ENCODE measurements around the gene IFNL3.
"Not testable (repeated sequence)": the region's sequence is repeated elsewhere in the genome, so short reads cannot be mapped to it uniquely, and the experiment has no call there.

The IFNL3 gene

GRCh38 chr19:39244410-39245100 is at the start of gene IFNL3:
Gene IFNL3 (minus strand): TSS chr19:39245006. CDS start chr19:39244967, 39 bp downstream.
- DNase-seq (ENCODE audit: low spot score): not testable (repeated sequence)

- no peak for DNase-seq (ENCODE audit: low spot score)
Measured at GRCh38 chr19:39293394-39293793, 48.6 kb upstream of the IFNL3 start.

- DNase-seq (ENCODE audit: low spot score): no peak
Measured at GRCh38 chr19:39284032-39284431, 39.2 kb upstream of the IFNL3 start.

GRCh38 chr19:39282021-39282420 is 37.2 kb upstream of the IFNL3 start:
- DNase-seq (ENCODE audit: low spot score): no peak

- no peak for DNase-seq (ENCODE audit: low spot score)
Measured at GRCh38 chr19:39277598-39277997, 32.8 kb upstream of the IFNL3 start.

GRCh38 chr19:39276740-39277139 is 31.9 kb upstream of the IFNL3 start:
- no peak for DNase-seq (ENCODE audit: low spot score)

- DNase-seq (ENCODE audit: low spot score): no peak
Measured at GRCh38 chr19:39275578-39275977, 30.8 kb upstream of the IFNL3 start.

- DNase-seq (ENCODE audit: low spot score): not testable (repeated sequence)
Measured at GRCh38 chr19:39273859-39274258, 29.1 kb upstream of the IFNL3 start.

GRCh38 chr19:39270036-39270871 is 25.4 kb upstream of the IFNL3 start:
- no peak for DNase-seq (ENCODE audit: low spot score)

- DNase-seq (ENCODE audit: low spot score): not testable (repeated sequence)
Measured at GRCh38 chr19:39269369-39269768, 24.6 kb upstream of the IFNL3 start.

- not testable (repeated sequence) for DNase-seq (ENCODE audit: low spot score)
Measured at GRCh38 chr19:39268531-39269223, 23.9 kb upstream of the IFNL3 start.

- not testable (repeated sequence) for DNase-seq (ENCODE audit: low spot score)
Measured at GRCh38 chr19:39268085-39268484, 23.3 kb upstream of the IFNL3 start, which contains the start of gene IFNL2. Gene IFNL2 (plus strand): TSS chr19:39268396. CDS start chr19:39268569, 173 bp downstream.

- DNase-seq (ENCODE audit: low spot score): no peak
Measured at GRCh38 chr19:39265321-39265916, 20.6 kb upstream of the IFNL3 start.

GRCh38 chr19:39264306-39265290 is 19.8 kb upstream of the IFNL3 start:
- DNase-seq (ENCODE audit: low spot score): no peak

GRCh38 chr19:39263912-39264305 is 19.1 kb upstream of the IFNL3 start:
- no peak for DNase-seq (ENCODE audit: low spot score)

GRCh38 chr19:39262496-39262895 is 17.7 kb upstream of the IFNL3 start:
- no peak for DNase-seq (ENCODE audit: low spot score)

GRCh38 chr19:39261704-39262103 is 16.9 kb upstream of the IFNL3 start:
- no peak for DNase-seq (ENCODE audit: low spot score)

- no peak for DNase-seq (ENCODE audit: low spot score)
Measured at GRCh38 chr19:39257227-39257626, 12.4 kb upstream of the IFNL3 start.

GRCh38 chr19:39254531-39255345 is 9.9 kb upstream of the IFNL3 start:
- DNase-seq (ENCODE audit: low spot score): no peak
